ENCODE measurements around the gene HIVEP3. TPM values are rescaled to one million over a fixed set of nuclear protein-coding genes. Genes with fewer than 3 reads are reported as not detected.

HIVEP3 gene
- polyA plus RNA-seq, 1 donor (not counting 4 experiments of a cell fraction or from before 2014, with no cell fraction given): 1.1 TPM

DNA sequence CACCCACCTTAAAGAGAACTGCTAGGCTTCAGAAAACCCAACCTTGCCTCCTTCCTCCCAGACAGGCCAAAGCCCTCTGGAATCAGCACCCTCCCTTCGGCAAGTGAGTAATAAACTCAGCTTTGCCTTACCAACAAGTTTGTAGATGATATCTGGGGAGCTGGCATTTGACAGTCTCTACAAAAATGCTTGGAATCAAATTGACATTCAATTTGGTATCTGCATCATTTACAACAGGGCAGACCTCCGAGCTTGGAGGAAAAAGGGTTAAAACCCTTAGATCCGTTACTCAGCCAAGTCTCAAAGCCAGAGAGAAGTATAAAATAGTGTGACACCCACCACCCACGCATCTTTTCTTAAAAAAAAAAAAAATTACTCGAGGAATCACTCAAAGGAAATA lies 285.0 kb downstream of the HIVEP3 start:
- dilution Hi-C loops (cut with MboI; ENCODE audit: extremely low pct_ligation_motif_present, low sequenced_read_pairs): no loop called here

DNA sequence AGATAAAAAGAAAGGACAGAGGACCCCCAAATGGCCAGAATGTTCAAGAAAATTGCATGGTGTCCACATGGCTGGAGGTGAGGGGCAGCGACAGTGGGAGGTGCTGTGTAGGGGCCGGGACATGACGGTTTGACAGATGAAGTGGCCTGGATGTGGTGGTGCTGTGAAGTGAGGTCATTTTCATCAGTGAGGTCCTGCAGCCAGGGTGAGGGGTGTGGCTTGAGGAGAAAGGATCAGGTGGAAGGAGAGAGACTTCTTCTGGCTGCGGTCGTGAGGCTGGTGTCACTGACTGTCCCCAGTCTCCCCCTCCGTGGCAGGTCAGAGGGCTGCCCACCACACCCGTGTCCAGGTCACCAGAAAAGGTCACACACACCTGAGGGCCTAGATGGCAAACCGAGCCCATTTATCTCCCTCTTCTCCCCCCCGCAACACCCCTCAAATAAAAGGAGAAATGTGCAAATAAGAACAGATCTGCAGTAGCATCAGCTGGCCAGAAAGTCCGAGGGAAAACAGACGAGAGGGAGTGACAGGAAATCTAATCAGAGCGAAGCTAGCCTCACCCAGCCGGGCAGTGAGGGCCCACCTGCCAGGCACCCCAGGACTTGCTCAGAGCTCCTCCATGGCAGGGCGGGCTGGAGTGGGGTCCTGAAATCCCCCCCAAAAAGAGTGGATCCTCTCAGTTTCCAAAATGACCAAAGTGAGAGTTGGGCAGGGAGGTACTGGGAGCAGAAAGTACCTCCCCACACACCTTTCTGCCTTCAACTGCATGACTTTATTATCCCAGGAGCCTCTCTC lies 285.7 kb downstream of the HIVEP3 start:
- Histone ChIP-seq H3K9me1 (ENCODE audit: control insufficient read depth, extremely low read depth, insufficient read depth, low read length) (no peaks in the 10 kb centered on the region), H3K27ac (ENCODE audit: control insufficient read depth, insufficient read depth, low read length) (no peak overlapping the region), H3K4me3 (ENCODE audit: control insufficient read depth in 2 of 3, extremely low read depth in 1 of 3, insufficient read depth in 2 of 3, low read depth in 1 of 3, low read length in 3 of 3) (no peak overlapping the region), H4K20me1 (ENCODE audit: control insufficient read depth, extremely low read depth, insufficient read depth, low read length) (no peaks in the 10 kb centered on the region), H3K79me2 (ENCODE audit: control insufficient read depth, insufficient read depth, low read length) (no peaks in the 10 kb centered on the region), H2AFZ (ENCODE audit: control insufficient read depth, low read length) (no peak overlapping the region), H3K4me2 (ENCODE audit: control insufficient read depth, extremely low read depth, insufficient read depth, low read depth, low read length) (no peak overlapping the region), H3K4me1 (ENCODE audit: control insufficient read depth, extremely low read depth, insufficient read depth, low read length) (peaks cover 3% of the 10 kb centered on the region), H3K36me3 (ENCODE audit: control insufficient read depth in 2 of 2, extremely low read depth in 1 of 2, insufficient read depth in 2 of 2, low read length in 2 of 2) (no peaks in the 10 kb centered on the region), H3K9me3 (ENCODE audit: control insufficient read depth, low read depth, low read length) (no peaks in the 10 kb centered on the region), H3K9ac (ENCODE audit: control insufficient read depth, extremely low read depth, insufficient read depth, low read length) (no peak overlapping the region), H3K27me3 (ENCODE audit: control insufficient read depth, extremely low read depth, insufficient read depth, low read length) (no peaks in the 10 kb centered on the region)
- FAIRE-seq (no peak), DNase-seq (ENCODE audit: low read depth, low spot score) (no peak)
- TF ChIP-seq EZH2 (IDR thresholded peaks at IDR 0.05; ENCODE audit: low read length): no peak
- TF ChIP-seq, protein P1, sequence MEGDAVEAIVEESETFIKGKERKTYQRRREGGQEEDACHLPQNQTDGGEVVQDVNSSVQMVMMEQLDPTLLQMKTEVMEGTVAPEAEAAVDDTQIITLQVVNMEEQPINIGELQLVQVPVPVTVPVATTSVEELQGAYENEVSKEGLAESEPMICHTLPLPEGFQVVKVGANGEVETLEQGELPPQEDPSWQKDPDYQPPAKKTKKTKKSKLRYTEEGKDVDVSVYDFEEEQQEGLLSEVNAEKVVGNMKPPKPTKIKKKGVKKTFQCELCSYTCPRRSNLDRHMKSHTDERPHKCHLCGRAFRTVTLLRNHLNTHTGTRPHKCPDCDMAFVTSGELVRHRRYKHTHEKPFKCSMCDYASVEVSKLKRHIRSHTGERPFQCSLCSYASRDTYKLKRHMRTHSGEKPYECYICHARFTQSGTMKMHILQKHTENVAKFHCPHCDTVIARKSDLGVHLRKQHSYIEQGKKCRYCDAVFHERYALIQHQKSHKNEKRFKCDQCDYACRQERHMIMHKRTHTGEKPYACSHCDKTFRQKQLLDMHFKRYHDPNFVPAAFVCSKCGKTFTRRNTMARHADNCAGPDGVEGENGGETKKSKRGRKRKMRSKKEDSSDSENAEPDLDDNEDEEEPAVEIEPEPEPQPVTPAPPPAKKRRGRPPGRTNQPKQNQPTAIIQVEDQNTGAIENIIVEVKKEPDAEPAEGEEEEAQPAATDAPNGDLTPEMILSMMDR (optimal IDR thresholded peaks at IDR 0.05 in 1 of 3, IDR thresholded peaks at IDR 0.05 in 1 of 3, conservative IDR thresholded peaks at IDR 0.05 in 1 of 3; ENCODE audit: extremely low read depth in 1 of 3, insufficient read depth in 2 of 3, low read length in 3 of 3): no peak
- dilution Hi-C loops (cut with MboI; ENCODE audit: extremely low pct_ligation_motif_present, low sequenced_read_pairs): no loop called here

More for the DNA sequence above, 285.0 kb downstream of the HIVEP3 start:
- DNase-seq (ENCODE audit: low read depth, low spot score) (no peak), FAIRE-seq (peak; percentile 52)
- H2AFZ ChIP-seq (ENCODE audit: control insufficient read depth, low read length): no peak overlapping the region
- no peaks in the 10 kb centered on the region for H3K36me3 ChIP-seq (ENCODE audit: control insufficient read depth in 2 of 2, extremely low read depth in 1 of 2, insufficient read depth in 2 of 2, low read length in 2 of 2)
- TF ChIP-seq, protein P1 (optimal IDR thresholded peaks at IDR 0.05 in 1 of 3, IDR thresholded peaks at IDR 0.05 in 1 of 3, conservative IDR thresholded peaks at IDR 0.05 in 1 of 3; ENCODE audit: extremely low read depth in 1 of 3, insufficient read depth in 2 of 3, low read length in 3 of 3): no peak
- TF ChIP-seq EZH2 (IDR thresholded peaks at IDR 0.05; ENCODE audit: low read length): no peak
- H3K9me1 ChIP-seq (ENCODE audit: control insufficient read depth, extremely low read depth, insufficient read depth, low read length): no peaks in the 10 kb centered on the region
- no peaks in the 10 kb centered on the region for H4K20me1 ChIP-seq (ENCODE audit: control insufficient read depth, extremely low read depth, insufficient read depth, low read length)
- no peak overlapping the region for H3K4me3 ChIP-seq (ENCODE audit: control insufficient read depth in 2 of 3, extremely low read depth in 1 of 3, insufficient read depth in 2 of 3, low read depth in 1 of 3, low read length in 3 of 3)
- H3K4me1 ChIP-seq (ENCODE audit: control insufficient read depth, extremely low read depth, insufficient read depth, low read length): peaks cover 3% of the 10 kb centered on the region
- no peak overlapping the region for H3K9ac ChIP-seq (ENCODE audit: control insufficient read depth, extremely low read depth, insufficient read depth, low read length)
- no peaks in the 10 kb centered on the region for H3K27me3 ChIP-seq (ENCODE audit: control insufficient read depth, extremely low read depth, insufficient read depth, low read length)
- no peaks in the 10 kb centered on the region for H3K79me2 ChIP-seq (ENCODE audit: control insufficient read depth, insufficient read depth, low read length)
- H3K27ac ChIP-seq (ENCODE audit: control insufficient read depth, insufficient read depth, low read length): no peak overlapping the region
- H3K9me3 ChIP-seq (ENCODE audit: control insufficient read depth, low read depth, low read length): no peaks in the 10 kb centered on the region
- no peak overlapping the region for H3K4me2 ChIP-seq (ENCODE audit: control insufficient read depth, extremely low read depth, insufficient read depth, low read depth, low read length)

Measured in keratinocyte (primary cell).